AG04449 (cell line): ENCODE results near the gene GNB1.
A peak's percentile ranks its signal among the peaks of the same experiment; 100 is the strongest.

Experiments used
- CTCF ChIA-PET: fragments of 350-600 bp; formaldehyde crosslinking; extraction: SDS; loops from one replicate; lab custom pipeline; 2021; ENCODE audit warnings: antibody characterized with exemption; lab: Yijun Ruan, JAX
- POLR2A ChIA-PET: fragments of 400-600, 350-600 bp; formaldehyde crosslinking; extraction: SDS; loops from one replicate; lab custom pipeline; 2020; ENCODE audit warnings: antibody characterized with exemption, inconsistent platforms; lab: Yijun Ruan, JAX
- DNase-seq: peaks from one replicate; pipeline ENCODE4 v3.0.0-alpha.2; 2010; ENCODE audit warnings: low read depth, low spot score
- H3K4me3 ChIP-seq: 2 replicates; pipeline ENCODE4 v1.5.1; 2011; ENCODE audit warnings: low read depth, mild to moderate bottlenecking, control low read depth, low read length
- TF ChIP-seq, protein P1 (sequence below): IDR thresholded peaks from one replicate; pipeline ENCODE4 v1.5.1; 2011; ENCODE audit warnings: mild to moderate bottlenecking, moderate library complexity, low read length, control low read depth, inconsistent platforms; ENCODE audit not compliant: insufficient read depth; ENCODE audit errors: missing control alignments

GNB1 gene

GRCh38 chr1:1777583-1777899 is 113.3 kb downstream of the GNB1 start:
- TF ChIP-seq, protein P1, sequence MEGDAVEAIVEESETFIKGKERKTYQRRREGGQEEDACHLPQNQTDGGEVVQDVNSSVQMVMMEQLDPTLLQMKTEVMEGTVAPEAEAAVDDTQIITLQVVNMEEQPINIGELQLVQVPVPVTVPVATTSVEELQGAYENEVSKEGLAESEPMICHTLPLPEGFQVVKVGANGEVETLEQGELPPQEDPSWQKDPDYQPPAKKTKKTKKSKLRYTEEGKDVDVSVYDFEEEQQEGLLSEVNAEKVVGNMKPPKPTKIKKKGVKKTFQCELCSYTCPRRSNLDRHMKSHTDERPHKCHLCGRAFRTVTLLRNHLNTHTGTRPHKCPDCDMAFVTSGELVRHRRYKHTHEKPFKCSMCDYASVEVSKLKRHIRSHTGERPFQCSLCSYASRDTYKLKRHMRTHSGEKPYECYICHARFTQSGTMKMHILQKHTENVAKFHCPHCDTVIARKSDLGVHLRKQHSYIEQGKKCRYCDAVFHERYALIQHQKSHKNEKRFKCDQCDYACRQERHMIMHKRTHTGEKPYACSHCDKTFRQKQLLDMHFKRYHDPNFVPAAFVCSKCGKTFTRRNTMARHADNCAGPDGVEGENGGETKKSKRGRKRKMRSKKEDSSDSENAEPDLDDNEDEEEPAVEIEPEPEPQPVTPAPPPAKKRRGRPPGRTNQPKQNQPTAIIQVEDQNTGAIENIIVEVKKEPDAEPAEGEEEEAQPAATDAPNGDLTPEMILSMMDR: no peak
- CTCF ChIA-PET: interaction anchor here (1.1 to 2.4 kb wide), 5 partner anchors 11 to 132 kb away, joined by 3 to 18 read pairs (median 4); no protein-coding TSS in a partner anchor
- POLR2A ChIA-PET: no interaction called here
- no peak for DNase-seq
- peak overlapping the region; percentile 82 for H3K4me3 ChIP-seq

GRCh38 chr1:1776672-1777582 is 114.0 kb downstream of the GNB1 start:
- H3K4me3 ChIP-seq: peak overlapping the region; percentile 82
- TF ChIP-seq, protein P1: no peak
- ChIA-PET CTCF (interaction anchor here (1.1 to 2.4 kb wide), 6 partner anchors 11 to 132 kb away, joined by 3 to 18 read pairs (median 4); no protein-coding TSS in a partner anchor), POLR2A (interaction anchor here (0.6 kb wide), 1 partner anchor 117 kb away, joined by 3 read pairs; no protein-coding TSS in a partner anchor)
- DNase-seq: no peak

DNA sequence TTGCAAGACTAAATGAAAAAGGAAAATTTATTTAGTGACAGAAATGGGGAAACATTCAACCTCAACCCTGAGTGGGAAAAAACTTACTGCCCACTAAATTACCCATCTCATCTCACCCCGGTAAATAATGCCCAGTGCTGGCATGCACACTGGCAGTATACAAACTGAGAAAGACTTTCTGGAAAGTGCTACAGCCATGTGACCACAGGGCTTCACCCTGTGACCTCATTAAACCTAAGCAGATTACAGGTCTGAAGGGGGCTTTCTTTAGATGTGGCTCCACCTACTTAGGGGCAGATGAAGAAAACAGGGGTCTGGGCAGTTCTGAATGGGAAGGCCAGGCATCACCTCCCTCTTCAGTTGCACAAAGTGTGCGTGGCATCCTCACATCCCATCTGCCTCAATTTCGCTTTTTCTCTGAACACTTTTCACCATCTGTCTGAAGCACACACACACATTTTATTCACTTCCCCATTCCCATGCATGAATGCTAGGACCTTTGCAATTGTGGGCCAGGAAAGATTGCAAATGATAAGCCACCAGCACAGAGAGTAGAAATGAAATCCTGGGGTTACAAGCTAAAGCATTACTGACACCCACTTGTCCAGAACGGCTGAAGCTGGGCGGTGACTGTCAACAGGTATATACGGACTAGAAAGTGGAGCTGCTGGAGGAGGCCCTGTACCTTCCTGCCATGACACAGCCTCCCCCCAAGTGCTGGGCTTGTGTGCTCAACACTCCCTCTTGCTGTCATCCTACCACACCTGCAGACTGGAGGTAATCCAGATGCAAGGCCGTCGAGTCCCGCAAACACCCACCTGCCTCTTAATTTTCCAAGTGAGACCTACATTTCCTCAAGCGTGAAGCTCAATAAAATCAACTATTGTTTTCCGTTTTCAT is 115.3 kb downstream of the GNB1 start:
- no peak overlapping the region for H3K4me3 ChIP-seq
- TF ChIP-seq, protein P1: no peak
- DNase-seq: no peak
- CTCF ChIA-PET: interaction anchor here (1.3 to 2.4 kb wide), 4 partner anchors 125 to 134 kb away, joined by 3 to 18 read pairs (median 6); no protein-coding TSS in a partner anchor
- POLR2A ChIA-PET: no interaction called here

- POLR2A ChIA-PET: interaction anchor here (0.7 kb wide), 1 partner anchor 52 kb away, joined by 3 read pairs; no protein-coding TSS in a partner anchor
- DNase-seq: no peak
- no peak overlapping the region for H3K4me3 ChIP-seq
- TF ChIP-seq, protein P1: no peak
- CTCF ChIA-PET: interaction anchor here (1.1 to 1.3 kb wide), 2 partner anchors 15 to 132 kb away, joined by 3 read pairs; no protein-coding TSS in a partner anchor
These were observed 117.0 kb downstream of the GNB1 start for GRCh38 chr1:1773874-1774273.

- no peak overlapping the region for H3K4me3 ChIP-seq
- no peak for DNase-seq
- TF ChIP-seq, protein P1: no peak
- CTCF ChIA-PET: no interaction called here
- POLR2A ChIA-PET: no interaction called here
These were observed 119.8 kb downstream of the GNB1 start for GRCh38 chr1:1771096-1771495.
